NCI-H2107 treated with DMSO at 0.1 percent for 48 hours (cell line): Measurements from ENCODE around the gene ZNF778.

Experiments used
- DNase-seq: peaks from one replicate; lab custom pipeline; 2025; ENCODE audit not compliant: unreplicated experiment; lab: John Stamatoyannopoulos, UW

The ZNF778 gene

GRCh38 chr16:89217388-89218191 lies at the start of gene ZNF778:
Gene ZNF778 (plus strand): TSS chr16:89217703. CDS start chr16:89221128, 3,425 bp downstream.
- DNase-seq: peak; percentile 65

- DNase-seq: no peak
Observed at GRCh38 chr16:89168381-89169189, 48.9 kb upstream of the ZNF778 start.

DNA sequence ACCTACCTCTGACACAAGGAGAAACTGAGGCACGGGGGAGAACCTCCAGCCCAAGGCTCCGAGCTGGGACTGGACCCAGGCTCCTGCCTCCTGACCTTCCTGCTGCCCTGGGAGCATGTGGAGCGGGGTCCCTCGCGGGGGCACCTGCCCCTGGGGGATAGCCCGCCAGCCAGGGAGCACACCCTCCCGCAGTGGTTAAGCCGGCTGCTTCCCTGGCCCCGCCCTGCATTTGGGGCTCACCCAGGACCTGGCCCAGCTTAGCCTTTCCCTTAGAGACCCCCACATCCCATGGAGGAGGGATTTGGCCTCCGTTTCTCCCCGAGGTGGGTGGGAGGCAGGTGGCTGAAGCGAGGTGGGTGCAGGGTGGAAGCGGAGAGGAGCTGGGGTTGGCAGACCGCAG lies 47.7 kb upstream of the ZNF778 start:
- DNase-seq: no peak

- DNase-seq: peak; percentile 69
Observed at GRCh38 chr16:89170346-89171215, 46.9 kb upstream of the ZNF778 start.

DNA sequence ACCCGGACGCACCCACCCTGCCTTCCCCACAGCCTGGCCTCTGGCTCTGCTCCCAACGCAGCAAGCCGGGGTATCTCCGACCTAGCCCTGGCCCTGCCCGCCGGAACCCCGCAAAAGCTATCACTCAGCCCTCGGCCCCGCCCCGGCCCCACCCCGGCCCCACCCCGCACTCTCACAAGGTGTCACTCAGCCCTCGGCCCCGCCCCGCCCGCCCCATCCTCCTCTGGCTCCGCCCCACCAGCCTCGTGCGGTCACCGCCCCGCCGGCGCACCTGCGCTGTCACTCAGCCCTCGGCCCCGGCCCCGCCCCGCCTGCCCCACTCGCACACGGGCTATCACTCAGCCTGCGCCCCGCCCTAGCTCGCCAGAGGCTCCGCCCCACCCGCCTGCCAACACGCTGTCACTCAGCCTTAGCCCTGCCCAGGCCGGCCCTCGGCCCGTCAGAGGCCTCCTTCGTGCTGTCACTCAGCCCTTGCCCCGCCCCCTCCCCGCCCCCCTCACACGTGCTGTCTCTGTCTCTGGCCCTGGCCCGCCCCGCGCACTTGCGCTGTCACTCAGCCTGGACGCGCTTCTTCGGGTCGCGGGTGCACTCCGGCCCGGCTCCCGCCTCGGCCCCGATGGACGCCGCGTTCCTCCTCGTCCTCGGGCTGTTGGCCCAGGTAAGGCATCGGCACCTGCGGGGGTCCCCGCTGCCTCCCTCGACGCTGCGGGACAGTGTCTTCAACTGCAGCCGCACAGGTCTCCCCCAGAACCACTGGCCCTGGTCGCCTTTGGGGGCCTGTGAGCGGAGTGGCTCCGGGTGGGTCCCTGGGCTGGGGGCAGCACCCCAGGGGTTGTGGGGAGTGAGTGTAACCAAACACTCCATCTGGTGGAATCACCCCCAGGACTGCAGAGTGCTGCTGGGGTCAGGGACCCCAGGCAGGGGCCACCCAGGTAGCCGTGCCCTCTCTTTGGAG lies 46.0 kb upstream of the ZNF778 start, which contains the start of gene CDH15:
Gene CDH15 (plus strand): TSS at position 533 of the 955 bp plus-strand sequence. CDS start 84 bp downstream, at position 617.
- DNase-seq: peak; percentile 76

GRCh38 chr16:89172171-89172527 lies 45.4 kb upstream of the ZNF778 start:
- DNase-seq: no peak

DNA sequence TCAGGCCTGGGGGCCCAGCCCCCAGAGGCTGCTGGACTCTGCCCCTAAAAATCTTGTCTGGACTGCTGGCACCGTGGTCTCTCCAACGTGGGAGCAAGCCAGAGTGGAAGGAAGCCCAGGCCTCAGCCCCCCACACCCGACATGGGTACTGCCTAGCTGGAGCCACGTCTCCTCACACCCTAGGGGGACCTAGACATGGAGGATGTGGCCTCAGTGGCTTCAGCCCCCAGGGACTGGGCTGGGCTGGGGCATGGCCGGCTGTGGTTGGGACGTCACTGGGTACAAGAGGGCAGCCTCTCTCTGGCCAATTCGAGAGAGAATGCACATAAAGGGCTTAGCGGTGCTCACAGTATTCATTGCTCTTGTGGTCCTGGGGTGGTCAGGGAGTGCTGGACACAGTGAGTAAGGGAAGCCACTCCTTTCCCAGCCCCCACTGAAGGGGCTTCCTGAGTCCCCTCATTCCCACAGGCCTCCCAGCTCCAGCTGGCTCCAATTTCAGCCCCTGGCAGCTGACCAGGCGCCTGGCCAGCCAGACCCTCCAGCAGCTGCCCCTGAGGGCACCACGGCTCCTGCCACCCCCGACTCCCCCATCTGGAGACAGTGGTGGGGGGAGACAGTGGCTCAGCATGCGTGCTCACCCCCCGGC lies 44.9 kb upstream of the ZNF778 start:
- DNase-seq: no peak

- no peak for DNase-seq
Observed at GRCh38 chr16:89173174-89173921, 44.2 kb upstream of the ZNF778 start.

DNA sequence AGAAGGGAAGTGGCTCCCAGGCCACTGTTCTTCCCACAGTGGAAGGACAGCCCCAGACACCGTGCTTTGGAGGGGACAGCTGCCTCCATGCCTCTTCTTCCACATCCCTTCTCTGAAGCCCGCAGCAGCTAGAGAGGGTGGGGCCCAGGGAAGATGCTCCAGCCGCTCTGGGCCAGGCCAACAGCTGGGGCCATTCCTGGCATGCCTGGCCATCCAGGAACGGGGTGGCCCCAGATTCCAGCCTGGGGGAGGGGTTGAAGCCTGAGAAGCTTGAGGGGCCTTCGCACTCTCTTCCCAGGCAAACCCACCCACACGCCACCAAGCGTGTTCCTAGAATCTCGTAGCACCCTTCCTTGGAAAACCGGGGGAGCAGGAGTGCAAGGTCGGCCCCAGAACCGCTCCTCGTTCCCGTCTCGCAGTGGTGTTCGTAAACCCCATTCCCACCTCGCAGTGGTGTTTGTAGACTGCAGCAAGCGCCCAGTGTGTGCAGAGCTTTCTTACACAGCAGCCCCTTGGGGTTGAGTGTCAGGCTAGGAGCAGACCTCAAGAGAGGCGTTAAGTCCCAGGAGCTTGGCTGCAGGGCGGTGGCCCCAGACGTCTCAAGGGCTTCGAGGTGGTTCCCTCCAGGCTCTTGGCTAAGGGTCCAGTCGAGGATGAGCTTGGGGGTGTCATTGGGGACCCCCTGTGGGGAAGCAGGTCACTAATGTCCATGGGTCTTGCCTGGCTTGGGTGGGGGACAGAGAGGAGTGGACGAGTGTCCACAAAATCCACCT lies 43.3 kb upstream of the ZNF778 start:
- DNase-seq: no peak

GRCh38 chr16:89174877-89175276 lies 42.6 kb upstream of the ZNF778 start:
- DNase-seq: no peak

DNA sequence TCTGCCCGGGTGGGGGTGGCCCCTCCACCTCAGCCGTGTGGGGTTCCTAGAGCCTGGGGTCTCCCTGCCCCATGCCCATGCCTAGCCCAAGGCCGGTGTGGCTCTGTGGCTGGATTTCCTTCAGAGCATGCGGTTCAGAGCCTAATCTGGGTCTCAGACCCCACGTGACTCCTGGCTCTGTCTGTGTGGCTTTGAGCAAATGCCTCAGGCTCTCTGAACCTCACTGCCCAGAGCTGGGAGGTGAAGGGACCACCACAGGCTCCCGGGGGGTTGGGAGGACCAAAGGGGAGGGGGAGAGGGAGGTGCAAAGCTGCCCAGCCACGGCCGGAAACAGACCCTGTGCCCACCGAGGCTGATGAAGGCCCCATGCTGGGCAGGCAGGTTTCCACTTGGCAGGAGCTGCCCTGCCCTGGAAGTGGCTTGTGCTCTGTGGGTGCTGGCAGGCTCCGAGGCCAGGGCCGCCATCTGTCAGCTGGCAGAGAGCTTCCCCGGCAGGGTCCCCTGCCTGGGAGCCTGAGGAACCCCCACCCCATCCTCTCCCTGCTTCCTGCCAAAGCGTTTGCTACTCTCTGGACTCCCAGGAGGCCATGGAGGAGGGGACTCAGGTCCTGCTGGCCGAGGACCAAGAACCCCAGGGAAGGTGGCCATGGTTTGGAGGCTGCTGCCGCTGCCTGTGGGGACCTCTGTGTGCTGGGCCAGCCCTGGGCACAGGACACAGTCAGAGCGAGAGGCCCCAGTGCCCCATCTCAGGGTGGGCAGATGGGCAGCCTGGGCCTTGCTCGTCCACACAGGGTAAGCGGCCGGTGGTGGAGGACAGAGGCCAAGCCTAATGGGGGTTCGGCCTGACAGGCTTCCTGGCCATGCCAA lies 42.0 kb upstream of the ZNF778 start:
- no peak for DNase-seq

GRCh38 chr16:89176147-89176690 lies 41.3 kb upstream of the ZNF778 start:
- DNase-seq: no peak

DNA sequence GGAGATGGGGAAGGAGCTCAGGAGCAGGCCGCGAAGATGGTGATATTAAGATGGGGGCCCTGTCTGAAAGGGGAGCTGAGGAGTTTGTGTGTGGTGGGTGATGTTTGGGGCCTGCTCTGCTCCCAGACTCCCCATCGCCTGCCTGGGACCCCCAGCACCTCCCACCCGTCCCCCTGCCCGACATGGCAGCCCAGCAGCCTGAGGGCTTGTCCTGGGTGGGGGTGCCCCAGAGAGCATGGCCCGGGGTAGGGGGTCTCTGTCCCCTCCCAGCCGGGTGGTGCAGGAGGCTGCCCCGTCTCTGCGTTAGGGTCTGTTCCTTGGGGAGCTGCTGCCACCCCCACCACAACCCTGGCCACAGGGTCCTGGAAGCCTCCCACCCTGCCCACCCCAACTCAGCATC lies 40.8 kb upstream of the ZNF778 start:
- DNase-seq: no peak

DNA sequence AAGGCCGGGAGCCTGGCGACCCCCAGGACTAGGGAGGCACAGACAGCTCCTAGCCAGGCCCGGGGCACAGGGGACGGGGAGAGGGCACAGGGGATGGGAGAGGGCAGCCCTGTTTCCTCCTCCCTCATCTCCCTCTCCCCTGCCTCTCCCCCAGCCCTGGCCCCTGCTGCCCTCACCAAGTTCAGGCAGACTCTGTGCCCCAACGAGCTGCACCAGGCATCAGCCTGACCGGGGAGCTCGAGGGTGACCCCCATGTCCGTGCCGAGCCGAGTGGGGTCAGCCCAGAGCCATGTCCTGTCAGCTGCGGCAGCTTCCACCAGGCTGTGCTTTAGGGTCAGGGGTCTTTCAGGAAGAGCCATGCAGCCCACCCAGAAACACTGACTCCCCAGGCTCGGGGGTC lies 40.0 kb upstream of the ZNF778 start:
- DNase-seq: no peak

GRCh38 chr16:89178453-89179147 lies 38.9 kb upstream of the ZNF778 start:
- DNase-seq: no peak

- no peak for DNase-seq
Observed at GRCh38 chr16:89179148-89179484, 38.4 kb upstream of the ZNF778 start.
